ENCODE measurements around the gene CER1. TPM values are rescaled to one million over a fixed set of nuclear protein-coding genes. Genes with fewer than 3 reads are reported as not detected.

The CER1 gene, protein sequence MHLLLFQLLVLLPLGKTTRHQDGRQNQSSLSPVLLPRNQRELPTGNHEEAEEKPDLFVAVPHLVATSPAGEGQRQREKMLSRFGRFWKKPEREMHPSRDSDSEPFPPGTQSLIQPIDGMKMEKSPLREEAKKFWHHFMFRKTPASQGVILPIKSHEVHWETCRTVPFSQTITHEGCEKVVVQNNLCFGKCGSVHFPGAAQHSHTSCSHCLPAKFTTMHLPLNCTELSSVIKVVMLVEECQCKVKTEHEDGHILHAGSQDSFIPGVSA
- polyA plus RNA-seq: not detected

- no peaks in the 10 kb centered on the region for H3K27me3 ChIP-seq (ENCODE audit: control insufficient read depth in 1 of 2, insufficient read depth in 2 of 2, low read length in 2 of 2)
- no peaks in the 10 kb centered on the region for H3K9me3 ChIP-seq (ENCODE audit: control insufficient read depth in 2 of 2, insufficient read depth in 1 of 2, low read depth in 1 of 2, low read length in 1 of 2)
- WGBS, 2 donors: 48 to 49% methylated on average over 7 of the region's 7 CpGs
Observed at GRCh38 chr9:14722391-14723035, at the start of gene CER1. CER1 (minus strand) TSS chr9:14722733; CDS start chr9:14722672, 61 bp downstream.

DNA sequence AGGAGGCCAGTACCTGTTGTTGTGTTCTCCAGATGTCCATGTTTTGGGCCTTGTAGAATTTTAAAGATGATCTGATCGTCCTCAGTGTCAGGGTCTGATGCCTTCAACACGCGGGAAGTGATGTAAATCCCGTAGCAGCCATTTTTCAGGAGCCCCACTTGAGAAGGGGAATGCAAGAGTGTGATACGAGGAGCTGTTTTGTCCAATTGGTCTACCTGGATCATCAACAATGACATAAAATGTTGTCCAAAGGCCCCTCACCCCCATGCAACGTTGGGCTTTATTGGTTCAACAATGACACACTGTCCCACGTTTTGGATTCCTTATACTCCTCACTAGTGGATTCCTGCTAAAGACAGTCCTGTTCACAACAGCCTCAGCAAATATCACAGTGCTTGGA, 48.1 kb upstream of the CER1 start:
- WGBS, 2 donors: 80 to 82% methylated on average over 7 of the region's 7 CpGs
- peaks cover 0 to 2% of the 10 kb centered on the region in 2 donors for H3K27me3 ChIP-seq (ENCODE audit: control insufficient read depth in 1 of 2, insufficient read depth in 2 of 2, low read length in 2 of 2)
- no peak overlapping the region for H3K27ac ChIP-seq (ENCODE audit: low read depth in 2 of 2, low read length in 1 of 2)
- H3K4me1 ChIP-seq (ENCODE audit: control insufficient read depth in 2 of 2, insufficient read depth in 2 of 2, low read length in 1 of 2): no peaks in the 10 kb centered on the region
- H3K4me3 ChIP-seq (ENCODE audit: low read depth in 1 of 2, low read length in 2 of 2): no peak overlapping the region
- H3K9me3 ChIP-seq (ENCODE audit: control insufficient read depth in 2 of 2, insufficient read depth in 1 of 2, low read depth in 1 of 2, low read length in 1 of 2): no peaks in the 10 kb centered on the region
- H3K36me3 ChIP-seq (ENCODE audit: control insufficient read depth in 2 of 2, insufficient read depth in 2 of 2, low read length in 1 of 2): no peaks in the 10 kb centered on the region

More at GRCh38 chr9:14722391-14723035, at the start of gene CER1:
- no peaks in the 10 kb centered on the region for H3K4me1 ChIP-seq (ENCODE audit: control insufficient read depth in 2 of 2, insufficient read depth in 2 of 2, low read length in 1 of 2)
- H3K27ac ChIP-seq (ENCODE audit: low read depth in 2 of 2, low read length in 1 of 2): no peak within 1 kb of the TSS
- no peaks in the 10 kb centered on the region for H3K36me3 ChIP-seq (ENCODE audit: control insufficient read depth in 2 of 2, insufficient read depth in 2 of 2, low read length in 1 of 2)
- H3K4me3 ChIP-seq (ENCODE audit: low read depth in 1 of 2, low read length in 2 of 2): no peak within 1 kb of the TSS

DNA sequence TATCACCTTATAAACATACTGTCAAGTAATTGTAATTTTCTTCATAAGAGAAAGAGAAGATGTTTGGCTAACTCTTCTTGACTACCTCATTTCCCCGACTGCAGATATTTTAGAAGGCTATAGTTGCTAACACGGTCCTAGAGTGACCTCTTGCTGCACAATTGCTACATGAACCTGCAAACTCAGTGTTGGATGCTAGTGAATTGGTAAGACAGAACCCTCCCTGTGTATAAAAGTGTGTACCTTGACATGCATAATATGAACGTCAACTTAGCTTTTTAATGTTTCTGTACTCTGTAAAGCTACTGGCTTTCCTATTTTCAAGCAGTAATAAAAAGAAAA, 46.7 kb upstream of the CER1 start:
- peaks cover 0 to 2% of the 10 kb centered on the region in 2 donors for H3K27me3 ChIP-seq (ENCODE audit: control insufficient read depth in 1 of 2, insufficient read depth in 2 of 2, low read length in 2 of 2)
- H3K27ac ChIP-seq (ENCODE audit: low read depth in 2 of 2, low read length in 1 of 2): no peak overlapping the region
- no peak overlapping the region for H3K4me3 ChIP-seq (ENCODE audit: low read depth in 1 of 2, low read length in 2 of 2)
- WGBS, 2 donors: 47 to 51% methylated on average over 3 of the region's 3 CpGs
- no peaks in the 10 kb centered on the region for H3K9me3 ChIP-seq (ENCODE audit: control insufficient read depth in 2 of 2, insufficient read depth in 1 of 2, low read depth in 1 of 2, low read length in 1 of 2)
- H3K4me1 ChIP-seq (ENCODE audit: control insufficient read depth in 2 of 2, insufficient read depth in 2 of 2, low read length in 1 of 2): no peaks in the 10 kb centered on the region
- no peaks in the 10 kb centered on the region for H3K36me3 ChIP-seq (ENCODE audit: control insufficient read depth in 2 of 2, insufficient read depth in 2 of 2, low read length in 1 of 2)

DNA sequence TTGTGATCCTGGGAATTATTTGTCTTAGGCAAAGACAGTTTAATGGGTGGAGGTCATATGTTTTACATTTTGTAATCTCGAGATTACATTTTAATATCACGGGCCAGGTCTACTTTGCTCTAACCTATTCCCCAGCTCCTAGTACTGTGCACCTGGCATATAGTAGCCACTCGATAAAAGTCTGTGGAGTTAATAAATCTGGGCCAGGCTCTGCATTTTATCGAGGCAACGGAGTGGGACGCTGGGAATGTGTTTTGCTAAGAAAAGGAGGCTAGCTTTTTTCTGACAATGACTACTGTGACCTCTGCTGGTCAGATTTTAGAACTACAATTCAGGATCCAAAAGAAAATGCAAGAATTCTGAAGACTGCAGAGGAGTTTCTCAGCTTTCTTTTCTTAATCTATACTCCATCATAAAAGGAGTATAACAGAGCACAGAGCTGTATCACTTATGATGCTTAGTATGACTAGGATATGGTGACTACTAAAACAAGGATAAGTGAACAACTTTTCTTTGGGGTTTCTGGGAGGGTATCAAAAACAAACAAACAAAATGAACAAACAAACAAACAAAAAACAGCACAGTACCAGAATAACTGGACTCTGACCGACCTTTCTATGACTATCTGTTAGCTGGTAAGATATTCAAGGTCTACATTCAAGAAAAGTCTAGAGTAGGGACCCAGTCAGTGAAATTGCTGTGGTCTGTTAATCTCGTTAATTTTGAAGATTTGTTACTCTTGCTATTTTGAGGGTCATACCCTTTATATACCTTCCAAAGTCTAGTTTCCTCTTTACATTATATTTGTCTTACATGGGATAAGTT, 46.1 kb upstream of the CER1 start:
- no peaks in the 10 kb centered on the region for H3K9me3 ChIP-seq (ENCODE audit: control insufficient read depth in 2 of 2, insufficient read depth in 1 of 2, low read depth in 1 of 2, low read length in 1 of 2)
- H3K27ac ChIP-seq (ENCODE audit: low read depth in 2 of 2, low read length in 1 of 2): no peak overlapping the region
- H3K4me1 ChIP-seq (ENCODE audit: control insufficient read depth in 2 of 2, insufficient read depth in 2 of 2, low read length in 1 of 2): no peaks in the 10 kb centered on the region
- 29 to 31% methylated on average over 8 of the region's 8 CpGs for WGBS, 2 donors
- no peaks in the 10 kb centered on the region for H3K36me3 ChIP-seq (ENCODE audit: control insufficient read depth in 2 of 2, insufficient read depth in 2 of 2, low read length in 1 of 2)
- H3K27me3 ChIP-seq (ENCODE audit: control insufficient read depth in 1 of 2, insufficient read depth in 2 of 2, low read length in 2 of 2): peaks cover 0 to 2% of the 10 kb centered on the region in 2 donors
- no peak overlapping the region for H3K4me3 ChIP-seq (ENCODE audit: low read depth in 1 of 2, low read length in 2 of 2)

- Histone ChIP-seq H3K36me3 (ENCODE audit: control insufficient read depth in 2 of 2, insufficient read depth in 2 of 2, low read length in 1 of 2) (no peaks in the 10 kb centered on the region), H3K27me3 (ENCODE audit: control insufficient read depth in 1 of 2, insufficient read depth in 2 of 2, low read length in 2 of 2) (peaks cover 0 to 2% of the 10 kb centered on the region in 2 donors), H3K4me3 (ENCODE audit: low read depth in 1 of 2, low read length in 2 of 2) (no peak overlapping the region), H3K4me1 (ENCODE audit: control insufficient read depth in 2 of 2, insufficient read depth in 2 of 2, low read length in 1 of 2) (no peaks in the 10 kb centered on the region), H3K27ac (ENCODE audit: low read depth in 2 of 2, low read length in 1 of 2) (no peak overlapping the region), H3K9me3 (ENCODE audit: control insufficient read depth in 2 of 2, insufficient read depth in 1 of 2, low read depth in 1 of 2, low read length in 1 of 2) (no peaks in the 10 kb centered on the region)
- WGBS, 2 donors: 90 to 92% methylated on average over 6 of the region's 6 CpGs
Observed at GRCh38 chr9:14766299-14766698, 43.8 kb upstream of the CER1 start.

DNA sequence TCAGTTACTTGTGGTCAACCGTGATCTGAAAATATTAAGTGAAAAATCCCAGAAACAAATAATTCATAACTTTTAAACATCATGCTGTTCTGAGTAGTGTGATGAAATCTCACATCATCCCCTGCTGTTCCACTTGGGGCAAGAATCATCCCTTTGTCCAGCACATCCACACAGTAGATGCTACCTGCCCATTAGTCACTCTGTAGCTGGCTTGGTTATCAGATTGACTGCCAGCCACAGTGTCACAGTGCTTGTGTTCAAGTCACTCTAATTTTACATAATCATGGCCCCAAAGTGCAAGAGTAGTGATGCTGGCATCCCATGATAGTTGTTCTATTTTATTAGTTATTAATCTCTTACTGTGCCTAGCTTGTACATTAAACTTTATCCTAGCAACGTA, 39.1 kb upstream of the CER1 start:
- Histone ChIP-seq H3K27ac (ENCODE audit: low read depth in 2 of 2, low read length in 1 of 2) (no peak overlapping the region), H3K4me1 (ENCODE audit: control insufficient read depth in 2 of 2, insufficient read depth in 2 of 2, low read length in 1 of 2) (no peaks in the 10 kb centered on the region), H3K9me3 (ENCODE audit: control insufficient read depth in 2 of 2, insufficient read depth in 1 of 2, low read depth in 1 of 2, low read length in 1 of 2) (no peaks in the 10 kb centered on the region), H3K27me3 (ENCODE audit: control insufficient read depth in 1 of 2, insufficient read depth in 2 of 2, low read length in 2 of 2) (no peaks in the 10 kb centered on the region), H3K36me3 (ENCODE audit: control insufficient read depth in 2 of 2, insufficient read depth in 2 of 2, low read length in 1 of 2) (no peaks in the 10 kb centered on the region), H3K4me3 (ENCODE audit: low read depth in 1 of 2, low read length in 2 of 2) (no peak overlapping the region)
- WGBS, 2 donors: 79 to 81% methylated on average over 2 of the region's 2 CpGs

- Histone ChIP-seq H3K4me3 (ENCODE audit: low read depth in 1 of 2, low read length in 2 of 2) (no peak overlapping the region), H3K27me3 (ENCODE audit: control insufficient read depth in 1 of 2, insufficient read depth in 2 of 2, low read length in 2 of 2) (no peaks in the 10 kb centered on the region), H3K9me3 (ENCODE audit: control insufficient read depth in 2 of 2, insufficient read depth in 1 of 2, low read depth in 1 of 2, low read length in 1 of 2) (no peaks in the 10 kb centered on the region), H3K36me3 (ENCODE audit: control insufficient read depth in 2 of 2, insufficient read depth in 2 of 2, low read length in 1 of 2) (no peaks in the 10 kb centered on the region), H3K4me1 (ENCODE audit: control insufficient read depth in 2 of 2, insufficient read depth in 2 of 2, low read length in 1 of 2) (no peaks in the 10 kb centered on the region), H3K27ac (ENCODE audit: low read depth in 2 of 2, low read length in 1 of 2) (no peak overlapping the region)
- 0% methylated on average over 1 of the region's 1 CpG for WGBS, 2 donors
Observed at GRCh38 chr9:14760060-14760459, 37.5 kb upstream of the CER1 start.

DNA sequence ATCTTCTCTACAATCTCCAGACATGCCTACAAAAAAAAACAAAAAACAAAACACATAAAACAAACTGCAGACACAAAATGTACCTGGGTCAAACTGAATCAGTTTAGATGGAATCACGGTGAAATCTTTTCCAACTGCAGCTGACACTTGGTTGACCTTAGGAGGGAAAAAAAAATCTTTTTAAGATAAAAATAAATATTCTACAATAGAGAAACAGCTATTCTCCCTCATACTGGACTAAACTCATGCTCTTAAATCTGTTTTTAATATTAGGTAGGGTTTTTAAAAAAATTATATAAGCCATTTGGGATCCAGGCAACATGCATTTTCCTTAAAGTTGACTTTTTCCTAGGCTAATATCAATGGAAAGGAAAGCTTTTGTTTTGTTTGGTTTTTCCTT, 33.8 kb upstream of the CER1 start:
- 63 to 78% methylated on average over 1 of the region's 1 CpG for WGBS, 2 donors
- Histone ChIP-seq H3K36me3 (ENCODE audit: control insufficient read depth in 2 of 2, insufficient read depth in 2 of 2, low read length in 1 of 2) (no peaks in the 10 kb centered on the region), H3K4me1 (ENCODE audit: control insufficient read depth in 2 of 2, insufficient read depth in 2 of 2, low read length in 1 of 2) (no peaks in the 10 kb centered on the region), H3K9me3 (ENCODE audit: control insufficient read depth in 2 of 2, insufficient read depth in 1 of 2, low read depth in 1 of 2, low read length in 1 of 2) (no peaks in the 10 kb centered on the region), H3K27me3 (ENCODE audit: control insufficient read depth in 1 of 2, insufficient read depth in 2 of 2, low read length in 2 of 2) (no peaks in the 10 kb centered on the region), H3K27ac (ENCODE audit: low read depth in 2 of 2, low read length in 1 of 2) (no peak overlapping the region), H3K4me3 (ENCODE audit: low read depth in 1 of 2, low read length in 2 of 2) (no peak overlapping the region)

- H3K9me3 ChIP-seq (ENCODE audit: control insufficient read depth in 2 of 2, insufficient read depth in 1 of 2, low read depth in 1 of 2, low read length in 1 of 2): no peaks in the 10 kb centered on the region
- 84 to 92% methylated on average over 1 of the region's 1 CpG for WGBS, 2 donors
- no peak overlapping the region for H3K27ac ChIP-seq (ENCODE audit: low read depth in 2 of 2, low read length in 1 of 2)
- no peaks in the 10 kb centered on the region for H3K27me3 ChIP-seq (ENCODE audit: control insufficient read depth in 1 of 2, insufficient read depth in 2 of 2, low read length in 2 of 2)
- no peaks in the 10 kb centered on the region for H3K4me1 ChIP-seq (ENCODE audit: control insufficient read depth in 2 of 2, insufficient read depth in 2 of 2, low read length in 1 of 2)
- H3K36me3 ChIP-seq (ENCODE audit: control insufficient read depth in 2 of 2, insufficient read depth in 2 of 2, low read length in 1 of 2): no peaks in the 10 kb centered on the region
- H3K4me3 ChIP-seq (ENCODE audit: low read depth in 1 of 2, low read length in 2 of 2): no peak overlapping the region
Observed at GRCh38 chr9:14752871-14753270, 30.3 kb upstream of the CER1 start.

All from esophagus (tissue), 2 donors.